ENCODE data around the gene UPK2. TPM values are rescaled to one million over a fixed set of nuclear protein-coding genes. Genes with fewer than 3 reads are reported as not detected.

Gene UPK2
- total and polyA plus RNA-seq, 2 of the 13 experiments (the other 11 are each of a cell fraction or from before 2014, with no cell fraction given): not detected

GRCh38 chr11:118916842-118917388, 39.2 kb upstream of the UPK2 start (continued):
- no peak for TF ChIP-seq ZBTB20 (CRISPR knock-in tag; IDR thresholded peaks at IDR 0.05; ENCODE audit: borderline replicate concordance, low read depth)
- TF ChIP-seq ZNF263 (CRISPR knock-in tag; IDR thresholded peaks at IDR 0.05): peak; percentile 98
- no peak for TF ChIP-seq ATF7-NPFF (CRISPR knock-in tag; IDR thresholded peaks at IDR 0.05; ENCODE audit: low read depth)
- no peak for TF ChIP-seq MAZ (IDR thresholded peaks at IDR 0.05; ENCODE audit: borderline replicate concordance, low read depth, low read length)
- TF ChIP-seq MAZ (CRISPR knock-in tag; IDR thresholded peaks at IDR 0.05; ENCODE audit: low read depth): 0 out of 2 replicates have a peak, but pooled peaks have one; percentile 5
- no peak for TF ChIP-seq FOXM1 (CRISPR knock-in tag; IDR thresholded peaks at IDR 0.05)
- no peak for TF ChIP-seq MAFK (conservative IDR thresholded peaks at IDR 0.05 in 1 of 2, IDR thresholded peaks at IDR 0.05 in 1 of 2; ENCODE audit: low read length in 2 of 2)
- TF ChIP-seq DR1 (CRISPR knock-in tag; IDR thresholded peaks at IDR 0.05): peak; percentile 60; the same call in 1 of the 2 replicates
- no peak for TF ChIP-seq ZKSCAN5 (CRISPR knock-in tag; IDR thresholded peaks at IDR 0.05)
- peak; percentile 38 for TF ChIP-seq TEAD3 (CRISPR knock-in tag; optimal IDR thresholded peaks at IDR 0.05; ENCODE audit: borderline replicate concordance)
- no peak for TF ChIP-seq MYPOP (CRISPR knock-in tag; IDR thresholded peaks at IDR 0.05)
- no peak for TF ChIP-seq MXI1 (IDR thresholded peaks at IDR 0.05; ENCODE audit: borderline replicate concordance, low read depth, low read length)
- TF ChIP-seq GMEB1 (CRISPR knock-in tag; IDR thresholded peaks at IDR 0.05; ENCODE audit: borderline replicate concordance): no peak
- TF ChIP-seq NFKBIZ (CRISPR knock-in tag; IDR thresholded peaks at IDR 0.05): no peak
- peak; percentile 16; the same call in 1 of the 2 replicates for TF ChIP-seq FOXP4 (CRISPR knock-in tag; IDR thresholded peaks at IDR 0.05)
- TF ChIP-seq WIZ (CRISPR knock-in tag; IDR thresholded peaks at IDR 0.05): no peak
- TF ChIP-seq FUBP1 (CRISPR knock-in tag; IDR thresholded peaks at IDR 0.05; ENCODE audit: borderline replicate concordance): no peak
- TF ChIP-seq ZNF710 (CRISPR knock-in tag; IDR thresholded peaks at IDR 0.05; ENCODE audit: borderline replicate concordance): peak; percentile 48; the same call in 1 of the 2 replicates
- TF ChIP-seq GATAD2A (CRISPR knock-in tag; IDR thresholded peaks at IDR 0.05): 0 out of 2 replicates have a peak, but pooled peaks have one; percentile 20
- TF ChIP-seq ZNF724P (CRISPR knock-in tag; IDR thresholded peaks at IDR 0.05; ENCODE audit: borderline replicate concordance): no peak
- TF ChIP-seq KLF11 (CRISPR knock-in tag; IDR thresholded peaks at IDR 0.05): no peak
- TF ChIP-seq PLRG1 (conservative IDR thresholded peaks at IDR 0.05): no peak

All from HepG2 (cell line).